PC-9 (cell line): Measurements from ENCODE around the gene BRPF3.

ENCODE experiments used
- EZH2 ChIP-seq: fragments of 200-600 bp; sonication (generic); IDR thresholded peaks from 2 replicates; pipeline ENCODE4 v1.8.0; 2017; ENCODE audit warnings: antibody characterized with exemption, low read depth
- TF ChIP-seq, protein P1 (sequence below): fragments of 200-600 bp; sonication (generic); conservative IDR thresholded peaks from 2 replicates; pipeline ENCODE4 v1.6.1; 2017; ENCODE audit warnings: mixed run types, antibody characterized with exemption, mild to moderate bottlenecking, moderate library complexity

DNA sequence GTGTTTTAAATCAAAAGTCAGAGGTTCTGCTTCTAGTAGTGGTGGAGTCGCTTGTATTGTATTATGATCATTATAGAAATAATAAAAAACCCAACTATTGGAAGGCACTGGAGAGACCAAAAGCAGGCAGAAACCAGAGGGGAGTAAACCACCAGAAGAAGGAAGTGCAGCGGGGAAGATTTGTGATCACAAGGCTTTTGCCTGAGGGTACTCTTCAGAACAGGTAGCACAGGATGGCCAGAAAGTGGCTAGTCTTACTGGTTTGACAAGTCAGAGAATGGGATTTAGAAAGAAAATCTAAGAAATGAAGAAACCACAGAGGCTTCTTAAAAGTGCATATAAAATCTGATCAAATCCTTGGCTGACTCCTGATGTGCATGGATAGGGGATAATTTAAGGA lies 42.3 kb upstream of the BRPF3 start:
- TF ChIP-seq, protein P1, sequence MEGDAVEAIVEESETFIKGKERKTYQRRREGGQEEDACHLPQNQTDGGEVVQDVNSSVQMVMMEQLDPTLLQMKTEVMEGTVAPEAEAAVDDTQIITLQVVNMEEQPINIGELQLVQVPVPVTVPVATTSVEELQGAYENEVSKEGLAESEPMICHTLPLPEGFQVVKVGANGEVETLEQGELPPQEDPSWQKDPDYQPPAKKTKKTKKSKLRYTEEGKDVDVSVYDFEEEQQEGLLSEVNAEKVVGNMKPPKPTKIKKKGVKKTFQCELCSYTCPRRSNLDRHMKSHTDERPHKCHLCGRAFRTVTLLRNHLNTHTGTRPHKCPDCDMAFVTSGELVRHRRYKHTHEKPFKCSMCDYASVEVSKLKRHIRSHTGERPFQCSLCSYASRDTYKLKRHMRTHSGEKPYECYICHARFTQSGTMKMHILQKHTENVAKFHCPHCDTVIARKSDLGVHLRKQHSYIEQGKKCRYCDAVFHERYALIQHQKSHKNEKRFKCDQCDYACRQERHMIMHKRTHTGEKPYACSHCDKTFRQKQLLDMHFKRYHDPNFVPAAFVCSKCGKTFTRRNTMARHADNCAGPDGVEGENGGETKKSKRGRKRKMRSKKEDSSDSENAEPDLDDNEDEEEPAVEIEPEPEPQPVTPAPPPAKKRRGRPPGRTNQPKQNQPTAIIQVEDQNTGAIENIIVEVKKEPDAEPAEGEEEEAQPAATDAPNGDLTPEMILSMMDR = no peak
- no peak for TF ChIP-seq EZH2
